ENCODE measurements around the gene WNT3A. TPM values are rescaled to one million over a fixed set of nuclear protein-coding genes. Genes with fewer than 3 reads are reported as not detected.
A peak's percentile ranks its signal among the peaks of the same experiment; 100 is the strongest.

Gene WNT3A
- total and polyA plus RNA-seq, 9 of the 15 experiments (the other 6 are each of a cell fraction or from before 2014, with no cell fraction given), result not detected

DNA sequence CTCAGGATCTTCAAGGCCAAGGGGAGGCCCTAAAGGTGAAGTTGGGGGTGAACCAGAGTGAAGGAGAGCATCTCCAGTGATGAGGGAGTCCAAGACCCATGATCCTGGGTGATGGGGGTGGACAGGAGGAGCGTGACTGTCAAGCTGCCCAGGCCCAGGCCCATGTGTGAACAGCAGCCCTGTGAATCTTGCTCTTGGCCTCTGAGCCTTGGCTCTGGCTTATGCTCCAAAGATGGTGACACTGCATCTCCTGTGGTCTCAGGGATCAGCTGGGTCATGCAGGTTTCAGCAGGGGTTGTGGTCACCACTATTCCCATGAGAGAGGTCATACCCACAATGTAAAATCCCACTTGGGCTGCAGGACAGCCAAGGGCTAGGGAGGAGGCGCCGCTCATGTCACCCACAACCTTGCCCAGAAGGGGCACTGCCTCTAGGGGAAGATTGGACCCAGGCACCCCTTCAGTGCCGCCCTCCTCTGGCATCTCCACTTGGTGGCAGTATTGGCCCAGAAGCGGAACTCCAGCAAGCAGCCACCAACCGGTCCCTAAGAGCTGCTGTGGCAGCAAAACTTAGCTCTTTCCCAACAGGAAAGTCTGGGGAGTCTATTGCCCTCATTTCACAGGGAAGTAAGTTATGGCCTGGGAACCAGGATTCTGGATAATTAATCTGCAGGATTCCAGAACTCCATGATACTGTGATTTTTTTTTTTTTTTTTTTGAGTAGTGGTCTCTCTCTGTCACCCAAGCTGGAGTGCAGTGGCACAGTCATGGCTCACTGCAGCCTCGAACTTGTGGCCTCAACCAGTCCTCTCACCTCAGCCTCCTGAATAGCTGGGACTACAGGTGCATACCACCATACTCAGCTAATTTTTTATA is 7.5 kb upstream of the WNT3A start:
- CTCF ChIA-PET (ENCODE audit: low intra/inter-chr PET ratio), result interaction anchor here (0.6 to 1.1 kb wide), 3 partner anchors 132 to 1476 kb away, joined by 4 read pairs; no protein-coding TSS in a partner anchor
- Histone ChIP-seq H3K36me3 (ENCODE audit: control insufficient read depth, insufficient read depth, low read length) (no peaks in the 10 kb centered on the region), H3K79me2 (ENCODE audit: control insufficient read depth, insufficient read depth, low read length) (no peaks in the 10 kb centered on the region), H2AFZ (ENCODE audit: low read depth, low read length) (no peak overlapping the region), H3K4me3 (no peak overlapping the region), H3K27ac (ENCODE audit: extremely low read depth, low read depth, low read length) (no peak overlapping the region), H3K27me3 (ENCODE audit: control insufficient read depth in 2 of 2, insufficient read depth in 2 of 2, low read length in 2 of 2) (peaks cover 6 to 38% of the 10 kb centered on the region in 2 experiments; a peak in 3 of 5 replicates), H3K4me2 (ENCODE audit: insufficient read depth, low read length) (no peak overlapping the region), H4K20me1 (replicated peaks; ENCODE audit: control insufficient read depth, insufficient read depth, low read length) (0 out of 2 replicates have a peak, but pooled peaks cover 3% of the 10 kb centered on the region), H3K4me1 (replicated peaks in 1 of 2; ENCODE audit: control insufficient read depth in 2 of 2, insufficient read depth in 2 of 2, low read length in 2 of 2) (peaks cover 0 to 4% of the 10 kb centered on the region in 2 experiments; a peak in 2 of 5 replicates), H3K9me1 (ENCODE audit: control insufficient read depth, insufficient read depth, low read length) (no peaks in the 10 kb centered on the region), H3K9me3 (replicated peaks; ENCODE audit: control insufficient read depth, insufficient read depth, low read depth, low read length) (peaks cover 3% of the 10 kb centered on the region; the same call in 1 of the 2 replicates), H3K9ac (ENCODE audit: insufficient read depth in 1 of 2, low read depth in 2 of 2, low read length in 2 of 2) (no peak overlapping the region)
- ATAC-seq, result peak; percentile 80
- intact Hi-C loops (cut with micrococcal nuclease) (loop anchor here (5.0 kb wide), 1 partner anchor 518 kb away; no protein-coding TSS in a partner anchor), in situ Hi-C loops (cut with MboI) (no loop called here)
- peak; percentile 78 for FAIRE-seq
- POLR2A ChIA-PET, result interaction anchor here (0.6 kb wide), 2 partner anchors 87 to 1073 kb away, joined by 3 to 4 read pairs; no protein-coding TSS in a partner anchor
- BruUV-seq (replicated peaks), result no TSS peak
- peak; percentile 27 to 72 (median 46) for DNase-seq (ENCODE audit: extremely low read depth in 1 of 4, low spot score in 3 of 4)
- 0% methylated on average over 7 of the region's 7 CpGs for WGBS (ENCODE audit: insufficient coverage, low coverage, missing lambda C conversion rate)
- TF ChIP-seq SMC3 (conservative IDR thresholded peaks at IDR 0.05; ENCODE audit: insufficient read depth, low read depth, low read length) (peak; percentile 74), RAD21 (CRISPR knock-in tag; conservative IDR thresholded peaks at IDR 0.05 in 1 of 2, IDR thresholded peaks at IDR 0.05 in 1 of 2) (peak; percentile 58 to 76), STAG1 (CRISPR knock-in tag; IDR thresholded peaks at IDR 0.05; ENCODE audit: borderline replicate concordance) (peak; percentile 66; the same call in 1 of the 2 replicates), RUNX1 (IDR thresholded peaks at IDR 0.05; ENCODE audit: low read depth) (no peak), TFAP4 (CRISPR knock-in tag; IDR thresholded peaks at IDR 0.05; ENCODE audit: borderline replicate concordance) (peak; percentile 20; the same call in 1 of the 2 replicates), MLLT1 (IDR thresholded peaks at IDR 0.05) (no peak), RCOR1 (IDR thresholded peaks at IDR 0.05; ENCODE audit: borderline replicate concordance in 1 of 2, low read depth in 2 of 2, low read length in 2 of 2) (0 out of 4 replicates have a peak, but pooled peaks of 1 of the 2 experiments have one; percentile 14), MYNN (IDR thresholded peaks at IDR 0.05) (peak; percentile 81), MYNN (CRISPR knock-in tag; IDR thresholded peaks at IDR 0.05) (no peak), XRCC5 (IDR thresholded peaks at IDR 0.05; ENCODE audit: low read depth, low read length) (peak; percentile 82; the same call in 1 of the 2 replicates)
- TF ChIP-seq, protein P1, sequence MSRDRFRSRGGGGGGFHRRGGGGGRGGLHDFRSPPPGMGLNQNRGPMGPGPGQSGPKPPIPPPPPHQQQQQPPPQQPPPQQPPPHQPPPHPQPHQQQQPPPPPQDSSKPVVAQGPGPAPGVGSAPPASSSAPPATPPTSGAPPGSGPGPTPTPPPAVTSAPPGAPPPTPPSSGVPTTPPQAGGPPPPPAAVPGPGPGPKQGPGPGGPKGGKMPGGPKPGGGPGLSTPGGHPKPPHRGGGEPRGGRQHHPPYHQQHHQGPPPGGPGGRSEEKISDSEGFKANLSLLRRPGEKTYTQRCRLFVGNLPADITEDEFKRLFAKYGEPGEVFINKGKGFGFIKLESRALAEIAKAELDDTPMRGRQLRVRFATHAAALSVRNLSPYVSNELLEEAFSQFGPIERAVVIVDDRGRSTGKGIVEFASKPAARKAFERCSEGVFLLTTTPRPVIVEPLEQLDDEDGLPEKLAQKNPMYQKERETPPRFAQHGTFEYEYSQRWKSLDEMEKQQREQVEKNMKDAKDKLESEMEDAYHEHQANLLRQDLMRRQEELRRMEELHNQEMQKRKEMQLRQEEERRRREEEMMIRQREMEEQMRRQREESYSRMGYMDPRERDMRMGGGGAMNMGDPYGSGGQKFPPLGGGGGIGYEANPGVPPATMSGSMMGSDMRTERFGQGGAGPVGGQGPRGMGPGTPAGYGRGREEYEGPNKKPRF (IDR thresholded peaks at IDR 0.05; ENCODE audit: low read depth, low read length), result no peak
- TF ChIP-seq, protein P2, sequence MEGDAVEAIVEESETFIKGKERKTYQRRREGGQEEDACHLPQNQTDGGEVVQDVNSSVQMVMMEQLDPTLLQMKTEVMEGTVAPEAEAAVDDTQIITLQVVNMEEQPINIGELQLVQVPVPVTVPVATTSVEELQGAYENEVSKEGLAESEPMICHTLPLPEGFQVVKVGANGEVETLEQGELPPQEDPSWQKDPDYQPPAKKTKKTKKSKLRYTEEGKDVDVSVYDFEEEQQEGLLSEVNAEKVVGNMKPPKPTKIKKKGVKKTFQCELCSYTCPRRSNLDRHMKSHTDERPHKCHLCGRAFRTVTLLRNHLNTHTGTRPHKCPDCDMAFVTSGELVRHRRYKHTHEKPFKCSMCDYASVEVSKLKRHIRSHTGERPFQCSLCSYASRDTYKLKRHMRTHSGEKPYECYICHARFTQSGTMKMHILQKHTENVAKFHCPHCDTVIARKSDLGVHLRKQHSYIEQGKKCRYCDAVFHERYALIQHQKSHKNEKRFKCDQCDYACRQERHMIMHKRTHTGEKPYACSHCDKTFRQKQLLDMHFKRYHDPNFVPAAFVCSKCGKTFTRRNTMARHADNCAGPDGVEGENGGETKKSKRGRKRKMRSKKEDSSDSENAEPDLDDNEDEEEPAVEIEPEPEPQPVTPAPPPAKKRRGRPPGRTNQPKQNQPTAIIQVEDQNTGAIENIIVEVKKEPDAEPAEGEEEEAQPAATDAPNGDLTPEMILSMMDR (IDR thresholded peaks at IDR 0.05 in 2 of 3, conservative IDR thresholded peaks at IDR 0.05 in 1 of 3; ENCODE audit: insufficient read depth in 2 of 3, low read depth in 1 of 3, low read length in 3 of 3), result peak; percentile 78 to 95 (median 90)
